Activated CD4-positive, alpha-beta memory T cell treated with anti-CD3 and anti-CD28 coated beads for 36 hours (primary cell): Measurements from ENCODE around the gene FGF13. TPM values are rescaled to one million over a fixed set of nuclear protein-coding genes. Genes with fewer than 3 reads are reported as not detected.

Experiments used
- CTCF ChIA-PET: fragments of 350-600 bp; sonication (Branson Sonifier 250); formaldehyde crosslinking; loops from one replicate; lab custom pipeline; 2021; ENCODE audit warnings: antibody characterized with exemption, inconsistent platforms; lab: Charles Lee
- POLR2A ChIA-PET: fragments of 350-600 bp; sonication (Branson Sonifier 250); formaldehyde crosslinking; loops from one replicate; lab custom pipeline; 2021; ENCODE audit warnings: antibody characterized with exemption; lab: Charles Lee
- DNase-seq: peaks from one replicate; pipeline ENCODE4 v3.0.0-alpha.2; 2020
- H3K27ac Mint-ChIP-seq: one replicate; pipeline ENCODE4 v1.8.0; 2021; ENCODE audit warnings: mixed read lengths
- H3K27me3 Mint-ChIP-seq: one replicate; pipeline ENCODE4 v1.8.0; 2021; ENCODE audit warnings: mixed read lengths
- H3K36me3 Mint-ChIP-seq: one replicate; pipeline ENCODE4 v1.8.0; 2021; ENCODE audit warnings: mixed read lengths
- H3K4me1 Mint-ChIP-seq: one replicate; pipeline ENCODE4 v1.8.0; 2021; ENCODE audit warnings: low read depth, mixed read lengths
- H3K4me3 Mint-ChIP-seq: one replicate; pipeline ENCODE4 v1.8.0; 2021; ENCODE audit warnings: mild to moderate bottlenecking, mixed read lengths
- H3K9me3 Mint-ChIP-seq: one replicate; pipeline ENCODE4 v1.8.0; 2021; ENCODE audit warnings: mixed read lengths
- intact Hi-C: fragments of 100-400 bp; cut with micrococcal nuclease; formaldehyde crosslinking; loops from one replicate; pipeline ENCODE4 v1.15.1; 2023
- total RNA-seq, 2 experiments: library from RNA; stranded (reverse); gene quantifications; one replicate each; pipeline ENCODE4 v1.2.3, GENCODE V29; 2021

FGF13 gene
- total RNA-seq, 2 experiments from 2014 or later, result not detected

GRCh38 chrX:138709886-138710791 is 1.4 kb downstream of the FGF13 start:
- no peak for DNase-seq
- POLR2A ChIA-PET, result no interaction called here
- CTCF ChIA-PET, result no interaction called here
- Mint-ChIP-seq H3K27ac (no peak overlapping the region), H3K9me3 (no peaks in the 10 kb centered on the region), H3K4me1 (no peaks in the 10 kb centered on the region), H3K36me3 (no peaks in the 10 kb centered on the region), H3K27me3 (peaks cover 25% of the 10 kb centered on the region), H3K4me3 (no peak overlapping the region)
- intact Hi-C loops, result no loop called here

- Mint-ChIP-seq H3K9me3 (no peaks in the 10 kb centered on the region), H3K4me3 (no peak overlapping the region), H3K27ac (no peak overlapping the region), H3K36me3 (no peaks in the 10 kb centered on the region), H3K4me1 (no peaks in the 10 kb centered on the region), H3K27me3 (peaks cover 23% of the 10 kb centered on the region)
- no peak for DNase-seq
- intact Hi-C loops, result no loop called here
- ChIA-PET CTCF (no interaction called here), POLR2A (no interaction called here)
These were observed 3.2 kb downstream of the FGF13 start for GRCh38 chrX:138708268-138708667.

GRCh38 chrX:138704596-138704995 is 6.9 kb downstream of the FGF13 start:
- Mint-ChIP-seq H3K36me3 (no peaks in the 10 kb centered on the region), H3K4me1 (no peaks in the 10 kb centered on the region), H3K27ac (no peak overlapping the region), H3K4me3 (no peak overlapping the region), H3K9me3 (no peaks in the 10 kb centered on the region), H3K27me3 (peaks cover 6% of the 10 kb centered on the region)
- no peak for DNase-seq
- ChIA-PET POLR2A (no interaction called here), CTCF (no interaction called here)
- intact Hi-C loops, result no loop called here

- Mint-ChIP-seq H3K27me3 (peaks cover 3% of the 10 kb centered on the region), H3K9me3 (no peaks in the 10 kb centered on the region), H3K4me3 (no peak overlapping the region), H3K36me3 (no peaks in the 10 kb centered on the region), H3K27ac (no peak overlapping the region), H3K4me1 (no peaks in the 10 kb centered on the region)
- ChIA-PET POLR2A (no interaction called here), CTCF (no interaction called here)
- intact Hi-C loops, result no loop called here
- DNase-seq, result no peak
These were observed 7.4 kb downstream of the FGF13 start for GRCh38 chrX:138704101-138704500.

- Mint-ChIP-seq H3K4me3 (no peak overlapping the region), H3K36me3 (no peaks in the 10 kb centered on the region), H3K27me3 (no peaks in the 10 kb centered on the region), H3K27ac (no peak overlapping the region), H3K4me1 (no peaks in the 10 kb centered on the region), H3K9me3 (no peaks in the 10 kb centered on the region)
- ChIA-PET CTCF (no interaction called here), POLR2A (no interaction called here)
- no peak for DNase-seq
- intact Hi-C loops, result no loop called here
These were observed 18.9 kb downstream of the FGF13 start for GRCh38 chrX:138692591-138692990.

- Mint-ChIP-seq H3K36me3 (no peaks in the 10 kb centered on the region), H3K4me1 (no peaks in the 10 kb centered on the region), H3K9me3 (no peaks in the 10 kb centered on the region), H3K27ac (no peak overlapping the region), H3K4me3 (no peak overlapping the region), H3K27me3 (no peaks in the 10 kb centered on the region)
- ChIA-PET CTCF (no interaction called here), POLR2A (no interaction called here)
- intact Hi-C loops, result no loop called here
- no peak for DNase-seq
These were observed 20.3 kb downstream of the FGF13 start for GRCh38 chrX:138691186-138691585.

- Mint-ChIP-seq H3K36me3 (no peaks in the 10 kb centered on the region), H3K9me3 (no peaks in the 10 kb centered on the region), H3K4me3 (no peak overlapping the region), H3K4me1 (no peaks in the 10 kb centered on the region), H3K27me3 (no peaks in the 10 kb centered on the region), H3K27ac (no peak overlapping the region)
- ChIA-PET POLR2A (no interaction called here), CTCF (no interaction called here)
- intact Hi-C loops, result no loop called here
- DNase-seq, result no peak
These were observed 20.9 kb downstream of the FGF13 start for GRCh38 chrX:138690591-138690990.

GRCh38 chrX:138683600-138683999 is 27.9 kb downstream of the FGF13 start:
- Mint-ChIP-seq H3K9me3 (no peaks in the 10 kb centered on the region), H3K4me3 (no peak overlapping the region), H3K27me3 (no peaks in the 10 kb centered on the region), H3K36me3 (no peaks in the 10 kb centered on the region), H3K27ac (no peak overlapping the region), H3K4me1 (no peaks in the 10 kb centered on the region)
- DNase-seq, result no peak
- intact Hi-C loops, result no loop called here
- ChIA-PET POLR2A (no interaction called here), CTCF (no interaction called here)

- ChIA-PET CTCF (no interaction called here), POLR2A (no interaction called here)
- Mint-ChIP-seq H3K4me1 (no peaks in the 10 kb centered on the region), H3K9me3 (no peaks in the 10 kb centered on the region), H3K36me3 (no peaks in the 10 kb centered on the region), H3K4me3 (no peak overlapping the region), H3K27me3 (no peaks in the 10 kb centered on the region), H3K27ac (no peak overlapping the region)
- intact Hi-C loops, result no loop called here
- no peak for DNase-seq
These were observed 41.8 kb downstream of the FGF13 start for GRCh38 chrX:138669693-138670092.

- ChIA-PET CTCF (no interaction called here), POLR2A (no interaction called here)
- Mint-ChIP-seq H3K9me3 (no peaks in the 10 kb centered on the region), H3K4me3 (no peak overlapping the region), H3K27ac (no peak overlapping the region), H3K4me1 (no peaks in the 10 kb centered on the region), H3K36me3 (no peaks in the 10 kb centered on the region), H3K27me3 (no peaks in the 10 kb centered on the region)
- intact Hi-C loops, result no loop called here
- no peak for DNase-seq
These were observed 47.1 kb downstream of the FGF13 start for GRCh38 chrX:138664466-138664865.

GRCh38 chrX:138664016-138664415 is 47.5 kb downstream of the FGF13 start:
- no peaks in the 10 kb centered on the region for H3K27me3 Mint-ChIP-seq
- H3K9me3 Mint-ChIP-seq, result no peaks in the 10 kb centered on the region
- H3K4me1 Mint-ChIP-seq, result no peaks in the 10 kb centered on the region
- ChIA-PET POLR2A (no interaction called here), CTCF (no interaction called here)
- no peaks in the 10 kb centered on the region for H3K36me3 Mint-ChIP-seq
- intact Hi-C loops, result no loop called here
- DNase-seq, result no peak
- no peak overlapping the region for H3K27ac Mint-ChIP-seq
- no peak overlapping the region for H3K4me3 Mint-ChIP-seq

GRCh38 chrX:138651494-138651893 is 60.0 kb downstream of the FGF13 start:
- Mint-ChIP-seq H3K4me3 (no peak overlapping the region), H3K9me3 (no peaks in the 10 kb centered on the region), H3K36me3 (no peaks in the 10 kb centered on the region), H3K4me1 (no peaks in the 10 kb centered on the region), H3K27me3 (no peaks in the 10 kb centered on the region), H3K27ac (no peak overlapping the region)
- ChIA-PET POLR2A (no interaction called here), CTCF (no interaction called here)
- intact Hi-C loops, result no loop called here
- no peak for DNase-seq

- DNase-seq, result no peak
- ChIA-PET POLR2A (no interaction called here), CTCF (no interaction called here)
- Mint-ChIP-seq H3K36me3 (no peaks in the 10 kb centered on the region), H3K27ac (no peak overlapping the region), H3K4me3 (no peak overlapping the region), H3K4me1 (no peaks in the 10 kb centered on the region), H3K27me3 (no peaks in the 10 kb centered on the region), H3K9me3 (no peaks in the 10 kb centered on the region)
- intact Hi-C loops, result no loop called here
These were observed 62.9 kb downstream of the FGF13 start for GRCh38 chrX:138648568-138648967.
